Gastroesophageal sphincter (tissue), 4 donors: Measurements from ENCODE around the gene UTP25. TPM values are rescaled to one million over a fixed set of nuclear protein-coding genes. Genes with fewer than 3 reads are reported as not detected.
"Not testable (repeated sequence)": the region's sequence is repeated elsewhere in the genome, so short reads cannot be mapped to it uniquely, and the experiment has no call there.

Experiments
- ATAC-seq: fragments of 150-250 bp; one replicate; pipeline ENCODE4 v1.9.1; 2016; ENCODE audit warnings: mild to moderate bottlenecking, moderate library complexity
- H3K27ac ChIP-seq, 4 donors: fragments of 200-600 bp; sonication (generic) in 3 of 4; 1 replicate in 3 of 4; 2 replicates in 1 of 4; pipeline ENCODE4 v1.5.1; 2016 to 2019
- H3K27me3 ChIP-seq: fragments of 200-600 bp; sonication (generic); one replicate; pipeline ENCODE4 v1.5.1; 2019
- H3K36me3 ChIP-seq, 2 donors: fragments of 200-600 bp; sonication (generic); one replicate each; pipeline ENCODE4 v1.5.1; 2019; ENCODE audit warnings: control low read depth in 1 of 2
- H3K4me1 ChIP-seq, 3 donors: fragments of 200-600 bp; sonication (generic); 1 replicate in 2 of 3; 2 replicates in 1 of 3; pipeline ENCODE4 v1.5.1; 2016 to 2019; ENCODE audit warnings: control low read depth in 2 of 3
- H3K4me3 ChIP-seq, 2 donors: fragments of 200-600 bp; sonication (generic); one replicate each; pipeline ENCODE4 v1.5.1; 2019; ENCODE audit warnings: mild to moderate bottlenecking in 1 of 2, moderate library complexity in 1 of 2
- H3K9me3 ChIP-seq, 3 donors: fragments of 200-600 bp; sonication (generic); one replicate each; pipeline ENCODE4 v1.5.1; 2017 to 2019; ENCODE audit warnings: control low read depth in 2 of 3
- EP300 ChIP-seq: sonication (generic); formaldehyde crosslinking; IDR thresholded peaks from one replicate; pipeline ENCODE4 v1.6.1; 2017; ENCODE audit warnings: antibody characterized with exemption, mild to moderate bottlenecking
- POLR2A ChIP-seq, 2 donors: fragments of 450-650 bp; IDR thresholded peaks; one replicate each; pipeline ENCODE4 v1.6.1; 2017; ENCODE audit warnings: antibody characterized with exemption in 2 of 2, mild to moderate bottlenecking in 2 of 2, moderate library complexity in 1 of 2
- POLR2AphosphoS5 ChIP-seq: sonication (generic); formaldehyde crosslinking; IDR thresholded peaks from one replicate; pipeline ENCODE4 v1.6.1; 2017; ENCODE audit warnings: antibody characterized with exemption
- WGBS, 2 donors: methylation state at CpG; one replicate each; pipeline ENCODE4 v1.1.5; 2018; ENCODE audit warnings: low coverage in 1 of 2; 5-methylcytosine and 5-hydroxymethylcytosine counted together
- total RNA-seq, 4 donors: library from RNA; depleted of rRNA; stranded (reverse); fragments of >200 nt; gene quantifications; one replicate each; pipeline ENCODE4 v1.1.0, GENCODE V29; 2016
- TF ChIP-seq, protein P1 (sequence below), 4 experiments: fragments of 200-600 bp in 2 of 4; fragments of 450-650 bp in 2 of 4; sonication (generic) in 1 of 4; IDR thresholded peaks; one replicate each; pipeline ENCODE4 v1.5.1; 2017 to 2019; ENCODE audit warnings: antibody characterized with exemption in 4 of 4, mild to moderate bottlenecking in 2 of 4, moderate library complexity in 2 of 4

UTP25 gene
- total RNA-seq, 4 donors from 2014 or later, result 4.5 to 8.7 (median 8.0) TPM

DNA sequence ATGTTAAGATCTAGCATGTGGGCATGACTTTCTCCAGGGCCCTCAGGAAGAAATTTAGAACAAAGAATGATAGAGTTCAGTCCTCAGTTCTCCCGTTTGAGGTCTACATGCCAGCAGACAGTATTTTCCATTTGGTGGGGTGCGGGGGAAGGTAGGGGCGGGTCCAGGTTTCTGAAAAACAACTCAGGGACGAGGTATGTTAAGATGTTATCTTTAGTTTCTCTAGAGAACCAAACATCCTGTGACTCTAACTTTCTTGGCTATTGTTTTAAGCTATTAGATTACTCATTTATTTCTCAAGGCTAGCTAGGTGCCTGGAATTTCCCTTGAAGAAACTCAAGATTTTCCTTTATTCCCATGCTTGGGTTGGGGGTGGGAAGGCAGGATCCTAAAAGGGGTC is 67.9 kb downstream of the UTP25 start:
- no peak for ATAC-seq
- no peaks in the 10 kb centered on the region for H3K36me3 ChIP-seq
- TF ChIP-seq EP300, result no peak

DNA sequence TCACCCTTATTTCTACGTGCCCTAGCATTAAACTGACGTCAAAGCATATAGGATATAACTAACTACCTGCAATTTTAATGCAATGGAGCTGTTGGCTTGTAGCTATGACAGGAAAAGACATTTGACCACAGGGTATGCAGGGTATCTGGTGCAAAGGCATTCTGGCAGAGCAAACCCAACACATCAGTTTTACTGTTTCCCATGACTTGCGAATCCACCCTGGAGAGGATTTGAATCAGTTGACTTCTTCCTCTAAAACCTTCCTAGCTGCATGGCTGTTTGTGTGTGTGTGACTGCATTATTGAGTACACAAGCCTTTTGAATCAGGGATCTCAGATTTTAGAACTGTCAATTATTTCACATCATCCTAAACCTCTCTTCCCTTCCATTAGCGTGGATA is 68.6 kb downstream of the UTP25 start:
- Histone ChIP-seq H3K4me3 (no peak overlapping the region), H3K4me1 (no peaks in the 10 kb centered on the region), H3K9me3 (no peaks in the 10 kb centered on the region), H3K27ac (no peak overlapping the region), H3K36me3 (no peaks in the 10 kb centered on the region), H3K27me3 (peaks cover 3% of the 10 kb centered on the region)
- TF ChIP-seq, protein P1, sequence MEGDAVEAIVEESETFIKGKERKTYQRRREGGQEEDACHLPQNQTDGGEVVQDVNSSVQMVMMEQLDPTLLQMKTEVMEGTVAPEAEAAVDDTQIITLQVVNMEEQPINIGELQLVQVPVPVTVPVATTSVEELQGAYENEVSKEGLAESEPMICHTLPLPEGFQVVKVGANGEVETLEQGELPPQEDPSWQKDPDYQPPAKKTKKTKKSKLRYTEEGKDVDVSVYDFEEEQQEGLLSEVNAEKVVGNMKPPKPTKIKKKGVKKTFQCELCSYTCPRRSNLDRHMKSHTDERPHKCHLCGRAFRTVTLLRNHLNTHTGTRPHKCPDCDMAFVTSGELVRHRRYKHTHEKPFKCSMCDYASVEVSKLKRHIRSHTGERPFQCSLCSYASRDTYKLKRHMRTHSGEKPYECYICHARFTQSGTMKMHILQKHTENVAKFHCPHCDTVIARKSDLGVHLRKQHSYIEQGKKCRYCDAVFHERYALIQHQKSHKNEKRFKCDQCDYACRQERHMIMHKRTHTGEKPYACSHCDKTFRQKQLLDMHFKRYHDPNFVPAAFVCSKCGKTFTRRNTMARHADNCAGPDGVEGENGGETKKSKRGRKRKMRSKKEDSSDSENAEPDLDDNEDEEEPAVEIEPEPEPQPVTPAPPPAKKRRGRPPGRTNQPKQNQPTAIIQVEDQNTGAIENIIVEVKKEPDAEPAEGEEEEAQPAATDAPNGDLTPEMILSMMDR (IDR thresholded peaks at IDR 0.05), result no peak
- TF ChIP-seq EP300 (no peak), POLR2AphosphoS5 (no peak), POLR2A (IDR thresholded peaks at IDR 0.05) (no peak)
- WGBS, 2 donors, result 89 to 91% methylated on average over 3 of the region's 4 CpGs
- no peak for ATAC-seq

More for the DNA sequence above, 67.9 kb downstream of the UTP25 start:
- Histone ChIP-seq H3K27ac (no peak overlapping the region), H3K27me3 (peaks cover 3% of the 10 kb centered on the region), H3K4me1 (no peaks in the 10 kb centered on the region), H3K9me3 (no peaks in the 10 kb centered on the region), H3K4me3 (no peak overlapping the region)
- WGBS, 2 donors, result 39 to 43% methylated on average over 4 of the region's 4 CpGs

DNA sequence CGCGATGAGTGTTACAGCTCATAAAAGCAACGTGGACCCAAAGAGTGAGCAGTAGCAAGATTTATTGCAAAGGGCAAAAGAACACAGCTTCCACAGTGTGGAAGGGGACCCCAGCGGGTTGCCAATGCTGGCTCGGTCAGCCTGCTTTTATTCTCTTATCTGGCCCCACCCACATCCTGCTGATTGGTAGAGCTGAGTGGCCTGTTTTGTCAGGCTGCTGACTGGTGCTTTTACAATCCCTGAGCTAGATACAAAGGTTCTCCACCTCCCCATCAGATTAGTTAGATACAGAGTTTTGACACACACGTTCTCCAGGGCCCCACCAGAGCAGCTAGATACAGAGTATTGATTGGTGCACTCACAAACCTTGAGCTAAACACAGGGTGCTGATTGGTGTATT is 70.5 kb downstream of the UTP25 start:
- H3K27me3 ChIP-seq, H3K4me3 ChIP-seq, H3K4me1 ChIP-seq, H3K9me3 ChIP-seq, H3K36me3 ChIP-seq, H3K27ac ChIP-seq, ATAC-seq: not testable (repeated sequence)
- WGBS, 2 donors, result 80 to 84% methylated on average over 1 to 5 of the region's 6 CpGs

DNA sequence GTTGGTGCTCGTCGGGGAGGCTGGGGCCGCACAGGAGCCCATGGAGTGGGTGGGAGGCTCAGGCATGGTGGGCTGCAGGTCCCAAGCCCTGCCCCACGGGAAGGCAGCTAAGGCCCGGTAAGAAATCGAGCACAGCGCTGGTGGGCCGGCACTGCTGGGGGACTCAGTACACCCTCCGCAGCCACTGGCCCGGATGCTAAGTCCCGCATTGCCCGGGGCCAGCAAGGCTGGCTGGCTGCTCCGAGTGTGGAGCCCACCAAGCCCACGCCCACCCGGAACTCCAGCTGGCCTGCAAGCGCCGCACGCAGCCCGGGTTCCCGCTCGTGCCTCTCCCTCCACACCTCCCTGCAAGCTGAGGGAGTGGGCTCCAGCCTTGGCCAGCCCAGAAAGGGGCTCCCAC is 71.1 kb downstream of the UTP25 start:
- not testable (repeated sequence) for H3K36me3 ChIP-seq, H3K4me1 ChIP-seq, H3K27ac ChIP-seq, ATAC-seq, H3K27me3 ChIP-seq, H3K4me3 ChIP-seq, H3K9me3 ChIP-seq
- WGBS, 2 donors, result no CpG with 5 or more reads among the region's 21 CpGs

DNA sequence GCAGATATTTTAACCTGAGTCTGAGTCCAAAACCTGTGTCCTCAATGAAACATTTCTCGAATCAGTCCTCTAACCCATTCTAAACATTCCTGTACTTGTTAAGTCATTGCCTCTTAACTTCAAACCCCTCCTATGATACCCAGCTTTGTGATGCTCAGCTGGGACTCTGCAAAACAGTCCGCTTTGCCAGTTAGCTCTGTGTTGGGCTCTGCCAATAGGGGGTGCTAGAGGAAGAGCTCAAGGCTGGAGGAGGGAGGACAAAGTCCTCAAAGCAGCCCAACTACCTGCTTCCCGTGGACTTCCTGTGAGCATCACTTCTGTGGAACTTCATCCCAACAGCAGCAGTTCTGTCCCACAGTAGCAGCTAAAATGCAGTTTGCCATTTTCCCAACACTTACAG is 72.2 kb downstream of the UTP25 start:
- peaks cover 3% of the 10 kb centered on the region for H3K27me3 ChIP-seq
- TF ChIP-seq POLR2AphosphoS5 (no peak), POLR2A (IDR thresholded peaks at IDR 0.05) (no peak), EP300 (no peak)
- TF ChIP-seq, protein P1 (IDR thresholded peaks at IDR 0.05), result no peak
- no peak overlapping the region for H3K27ac ChIP-seq
- 47 to 67% methylated on average over 2 to 3 of the region's 3 CpGs for WGBS, 2 donors
- H3K9me3 ChIP-seq, result no peaks in the 10 kb centered on the region
- no peaks in the 10 kb centered on the region for H3K36me3 ChIP-seq
- no peak for ATAC-seq
- H3K4me3 ChIP-seq, result no peak overlapping the region
- no peaks in the 10 kb centered on the region for H3K4me1 ChIP-seq

DNA sequence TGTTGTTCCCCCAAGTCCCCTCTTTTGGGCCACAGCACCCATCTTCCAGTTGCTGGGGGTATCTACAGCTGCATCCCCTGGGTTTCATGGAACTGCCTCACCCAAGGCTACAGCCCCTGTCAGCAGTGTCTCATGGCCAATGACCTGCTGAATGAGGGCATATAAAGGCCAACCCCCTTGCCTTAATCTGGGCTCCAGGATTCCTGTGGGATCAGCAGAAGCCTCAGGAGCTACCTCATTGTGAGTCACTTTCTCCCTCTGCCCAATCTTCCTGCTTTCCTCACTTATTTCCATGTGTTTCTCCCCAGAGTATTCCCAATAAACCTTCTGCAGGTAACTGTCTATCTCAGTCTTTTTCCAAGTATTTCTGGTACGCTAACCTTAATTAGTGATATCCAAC is 73.0 kb downstream of the UTP25 start:
- Histone ChIP-seq H3K36me3 (no peaks in the 10 kb centered on the region), H3K4me3 (no peak overlapping the region), H3K27ac (no peak overlapping the region), H3K27me3 (peaks cover 2% of the 10 kb centered on the region), H3K9me3 (no peaks in the 10 kb centered on the region), H3K4me1 (no peaks in the 10 kb centered on the region)
- WGBS, 2 donors, result 100% methylated on average over 1 of the region's 1 CpG
- no peak for ATAC-seq
- no peak for TF ChIP-seq EP300
- TF ChIP-seq, protein P1 (IDR thresholded peaks at IDR 0.05), result no peak
- no peak for TF ChIP-seq POLR2AphosphoS5
- TF ChIP-seq POLR2A (IDR thresholded peaks at IDR 0.05), result no peak

DNA sequence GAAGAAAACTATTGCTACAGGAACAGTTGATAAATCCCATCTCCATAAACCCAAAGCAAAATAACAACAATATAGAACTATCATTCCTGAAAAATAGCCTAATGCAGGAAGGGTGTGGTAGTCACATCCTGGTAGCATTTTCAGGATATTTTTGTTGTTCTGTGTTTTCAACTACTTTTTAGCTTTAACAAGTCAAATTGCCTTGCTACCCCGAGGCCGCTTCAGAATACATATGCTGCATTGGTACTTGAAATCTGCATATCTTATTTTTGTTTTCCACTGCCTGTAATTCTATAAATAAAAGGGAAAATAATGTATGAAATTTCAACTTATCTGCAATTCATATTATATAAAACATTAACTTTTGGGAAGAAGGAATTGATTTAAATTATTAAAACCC is 73.4 kb downstream of the UTP25 start:
- ATAC-seq, result no peak
- TF ChIP-seq, protein P1 (IDR thresholded peaks at IDR 0.05), result no peak
- TF ChIP-seq POLR2AphosphoS5 (no peak), EP300 (no peak), POLR2A (IDR thresholded peaks at IDR 0.05) (no peak)
- Histone ChIP-seq H3K36me3 (no peaks in the 10 kb centered on the region), H3K27ac (no peak overlapping the region), H3K27me3 (no peaks in the 10 kb centered on the region), H3K4me1 (no peaks in the 10 kb centered on the region), H3K4me3 (no peak overlapping the region), H3K9me3 (no peaks in the 10 kb centered on the region)
- WGBS, 2 donors, result 84% methylated on average over 2 of the region's 2 CpGs; no CpG with 5 or more reads in 1 of the 2 donors

DNA sequence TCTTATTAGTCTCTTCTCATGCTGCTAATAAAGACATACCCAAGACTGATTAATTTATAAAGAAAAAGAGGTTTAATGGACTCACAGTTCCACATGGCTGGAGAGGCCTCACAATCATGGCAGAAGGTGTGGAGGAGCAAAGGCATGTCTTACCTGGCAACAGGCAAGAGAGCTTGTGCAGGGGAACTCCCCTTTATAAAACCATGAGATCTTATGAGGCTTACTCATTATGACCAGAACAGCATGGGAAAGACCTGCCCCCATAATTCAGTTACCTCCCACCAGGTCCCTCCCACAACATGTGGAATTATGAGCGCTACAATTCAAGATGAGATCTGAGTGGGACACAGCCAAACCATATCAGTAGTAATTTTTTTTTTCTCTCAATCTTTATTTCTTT is 77.0 kb downstream of the UTP25 start:
- H3K27me3 ChIP-seq, result not testable (repeated sequence)
- 100% methylated on average over 1 of the region's 1 CpG; no CpG with 5 or more reads in 1 of the 2 donors for WGBS, 2 donors

More for the DNA sequence above, 77.0 kb downstream of the UTP25 start:
- not testable (repeated sequence) for H3K36me3 ChIP-seq, ATAC-seq, H3K9me3 ChIP-seq, H3K27ac ChIP-seq, H3K4me3 ChIP-seq, H3K4me1 ChIP-seq
